GM18868 (cell line): ENCODE results near the gene RANBP17.

ENCODE experiments used
- ATAC-seq: cut with Tn5 transposase; IDR thresholded peaks from one replicate; pipeline ENCODE4 v1.9.1; 2021; ENCODE audit warnings: mild to moderate bottlenecking, moderate library complexity; ENCODE audit not compliant: unreplicated experiment

The RANBP17 gene

DNA sequence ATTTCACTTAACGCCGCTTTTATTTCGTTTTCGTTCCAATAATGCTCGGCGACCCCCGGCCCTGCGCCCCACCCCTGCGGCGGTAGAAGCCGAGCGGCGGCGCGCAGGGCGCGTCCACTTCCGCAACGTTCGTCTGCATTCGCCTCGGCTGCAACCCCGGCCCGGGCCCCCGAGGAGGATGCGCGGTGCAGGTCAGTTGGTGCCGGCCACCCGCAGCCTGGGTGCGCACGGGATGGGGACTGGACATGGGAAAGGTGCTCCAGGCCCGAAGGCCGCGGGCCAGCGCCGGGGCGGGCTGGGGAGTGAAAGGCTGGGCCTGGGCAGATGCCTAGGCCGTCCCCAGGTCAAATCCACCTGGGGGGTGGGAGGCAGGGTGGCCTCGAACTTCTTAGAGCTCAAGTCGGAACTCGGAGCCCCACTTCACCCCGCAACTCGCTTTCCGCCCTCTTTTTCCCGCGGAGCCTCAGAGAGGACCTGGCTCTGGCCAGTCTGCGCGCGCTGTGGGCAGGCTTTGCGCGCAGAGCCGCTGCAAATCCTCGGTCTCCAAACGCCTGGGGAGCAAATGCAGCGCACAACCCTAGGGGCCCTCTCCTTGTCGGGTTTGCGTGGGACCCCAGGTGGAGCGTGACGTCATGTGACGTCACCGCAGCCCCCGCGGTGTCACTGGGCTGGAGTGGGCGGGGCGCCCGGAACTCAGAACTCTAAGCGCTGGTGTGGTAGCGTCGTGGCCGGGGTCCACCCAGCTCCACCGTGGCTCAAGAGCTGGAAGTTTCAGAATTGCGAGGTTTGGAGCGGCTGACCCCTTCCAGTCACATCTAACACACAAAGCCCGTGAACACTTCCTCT is 450.5 kb downstream of the RANBP17 start:
- ATAC-seq: no peak

DNA sequence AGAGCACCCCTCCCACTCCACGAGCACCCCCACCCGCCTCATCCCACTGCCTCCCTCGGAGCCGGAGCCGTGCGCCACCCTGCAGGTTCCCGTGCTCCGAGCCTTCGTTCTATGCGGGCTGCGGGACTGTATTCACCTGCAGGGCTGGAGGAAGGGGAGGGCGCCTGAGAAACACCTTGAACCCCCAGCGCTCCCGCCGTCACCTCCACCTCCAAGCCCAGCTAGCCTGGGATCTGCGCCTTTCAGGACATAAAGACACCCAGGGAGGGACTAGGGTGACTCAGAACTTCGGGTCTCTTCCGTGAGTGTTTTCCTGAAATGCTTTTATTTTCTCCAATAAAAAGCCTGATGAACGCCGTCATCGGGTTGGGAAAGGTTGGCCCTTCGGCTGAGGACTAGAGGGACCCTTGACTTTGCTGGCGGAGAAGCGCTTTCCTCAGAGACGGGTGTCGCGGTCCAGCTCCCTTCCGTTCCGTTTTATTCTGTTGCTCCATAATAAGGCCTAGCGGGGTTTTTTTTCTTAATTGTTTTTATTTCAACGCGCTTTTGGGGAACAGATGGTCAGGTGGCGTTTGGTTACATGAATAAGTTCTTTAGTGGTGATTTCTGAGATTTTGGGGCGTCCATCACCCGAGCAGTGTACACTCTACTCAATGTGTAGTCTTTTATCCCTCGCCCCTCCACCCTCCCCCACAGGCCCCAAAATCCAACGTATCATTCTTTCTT is 451.8 kb downstream of the RANBP17 start:
- no peak for ATAC-seq

DNA sequence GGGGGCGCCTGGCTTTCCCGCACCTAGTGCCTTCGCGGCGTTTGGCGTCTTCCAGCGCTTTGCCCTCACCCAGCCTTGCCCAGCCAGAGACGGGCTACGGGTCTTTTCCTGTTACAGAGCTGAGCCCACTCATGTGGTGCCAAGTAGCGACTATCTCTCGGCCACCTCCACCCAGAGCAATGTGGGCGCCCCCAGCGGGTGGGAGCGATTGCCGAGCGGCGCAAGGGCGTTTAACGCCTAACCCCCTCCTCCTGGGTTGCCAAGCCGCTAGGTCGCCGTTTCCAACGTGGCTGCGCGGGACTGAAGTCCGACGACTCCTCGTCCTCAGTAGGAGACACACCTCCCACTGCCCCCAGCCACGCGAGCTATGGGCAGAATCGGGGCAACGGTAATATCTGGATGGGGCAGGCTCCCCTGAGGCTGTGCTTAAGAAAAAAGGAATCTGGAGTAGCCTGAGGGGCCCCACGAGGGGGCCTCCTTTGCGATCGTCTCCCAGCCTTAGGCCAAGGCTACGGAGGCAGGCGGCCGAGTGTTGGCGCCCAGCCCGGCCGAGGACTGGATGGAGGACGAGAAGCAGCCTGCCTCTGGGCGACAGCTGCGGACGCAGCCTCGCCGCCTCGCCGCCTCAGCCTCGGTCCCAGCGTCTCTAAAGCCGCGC is 453.0 kb downstream of the RANBP17 start:
- no peak for ATAC-seq

DNA sequence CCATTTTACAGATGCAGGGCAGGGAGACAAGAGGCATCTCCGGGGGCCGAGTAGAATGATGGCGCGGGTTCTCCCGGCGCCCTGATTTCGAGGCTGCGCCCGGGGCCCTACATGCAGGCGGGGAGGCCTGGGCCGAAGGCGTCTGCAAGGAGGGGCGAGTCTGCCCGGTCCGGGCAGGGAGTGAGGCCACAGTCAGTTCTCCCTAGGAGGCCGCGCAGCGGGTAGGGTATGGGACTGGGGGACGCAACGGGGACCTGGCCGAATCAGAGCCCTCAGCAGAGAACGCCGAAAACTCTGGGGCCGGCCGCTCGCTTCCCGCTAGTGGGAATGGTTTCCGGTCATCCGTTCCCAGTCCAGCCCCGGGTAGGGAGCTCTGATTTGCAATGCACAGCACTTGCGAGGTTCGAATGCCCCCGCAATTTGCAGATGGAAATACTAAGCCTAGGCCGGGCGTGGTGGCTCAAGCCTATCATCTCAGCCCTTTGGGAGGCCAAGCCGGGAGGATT is 453.6 kb downstream of the RANBP17 start:
- no peak for ATAC-seq

DNA sequence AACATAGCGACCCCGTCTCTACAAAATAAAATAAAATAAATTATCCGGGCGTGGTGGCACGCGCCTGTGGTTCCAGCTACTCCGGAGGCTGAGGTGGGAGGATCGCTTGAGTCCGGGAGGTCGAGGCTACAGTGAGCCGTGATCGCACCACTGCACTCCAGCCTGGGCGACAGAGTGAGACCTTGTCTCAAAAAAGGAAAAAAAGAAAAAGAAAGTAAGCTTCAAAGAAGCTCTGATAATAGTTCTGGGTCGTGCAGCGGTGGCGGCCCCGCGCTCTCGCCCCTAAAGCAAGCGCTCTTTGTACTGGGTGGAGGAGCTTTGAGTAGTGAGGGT is 454.1 kb downstream of the RANBP17 start:
- no peak for ATAC-seq

DNA sequence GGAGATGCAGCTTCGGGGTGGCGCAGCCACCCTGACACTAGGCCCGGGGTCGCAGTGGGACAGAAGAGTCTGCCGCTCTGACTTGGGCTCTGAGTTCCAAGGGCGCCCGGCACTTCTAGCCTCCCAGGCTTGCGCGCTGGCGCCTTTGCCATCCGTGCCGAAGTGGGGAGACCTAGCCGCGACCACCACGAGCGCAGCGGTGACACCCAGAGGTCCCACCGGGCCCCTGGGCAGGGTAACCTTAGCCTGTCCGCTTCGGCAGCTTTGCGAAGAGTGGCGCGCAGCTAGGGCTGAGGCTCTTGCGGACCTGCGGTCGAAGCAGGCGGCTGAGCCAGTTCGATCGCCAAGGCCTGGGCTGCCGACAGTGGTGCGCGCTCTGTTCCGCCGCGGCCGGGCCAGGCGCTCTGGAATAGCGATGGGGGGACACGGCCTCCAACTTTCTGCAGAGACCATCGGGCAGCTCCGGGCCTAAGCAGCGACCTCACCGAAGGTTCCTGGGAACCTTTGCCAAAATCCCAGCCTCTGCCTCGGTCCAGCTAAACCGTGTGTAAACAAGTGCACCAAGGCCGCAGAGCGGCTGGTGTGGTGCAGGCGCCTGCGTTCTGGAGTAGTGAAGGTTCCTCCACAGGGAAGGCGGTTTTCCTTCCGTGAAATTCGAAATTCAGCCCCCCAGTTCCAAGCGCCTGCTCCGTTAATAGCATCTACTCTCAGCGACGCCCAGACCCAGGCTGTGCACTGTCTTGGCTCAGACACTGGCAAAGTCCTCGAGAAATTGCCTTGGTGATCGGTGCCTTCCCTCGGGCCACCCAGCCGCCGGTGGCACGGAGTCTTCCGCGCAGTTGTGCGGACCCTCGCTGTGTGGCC is 454.7 kb downstream of the RANBP17 start:
- no peak for ATAC-seq

DNA sequence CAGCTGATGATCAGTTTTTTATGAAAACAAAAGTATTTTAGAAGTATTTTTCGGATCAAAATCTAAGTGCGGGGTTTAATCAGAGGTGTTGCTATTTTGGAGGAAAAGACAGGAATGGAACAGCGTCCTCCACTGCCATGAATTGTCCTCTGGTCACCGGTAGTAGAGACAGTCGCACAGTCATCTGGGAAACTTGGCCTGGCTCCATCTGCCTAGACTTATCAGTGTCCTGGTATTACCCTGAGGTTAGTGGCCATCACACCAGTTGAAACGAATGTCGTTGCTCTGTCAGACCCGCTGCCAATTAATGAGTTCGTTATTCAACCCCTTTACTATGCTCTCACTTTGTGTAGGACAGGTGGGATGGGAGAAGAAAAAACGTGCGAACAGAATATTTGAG is 455.4 kb downstream of the RANBP17 start:
- ATAC-seq: no peak

DNA sequence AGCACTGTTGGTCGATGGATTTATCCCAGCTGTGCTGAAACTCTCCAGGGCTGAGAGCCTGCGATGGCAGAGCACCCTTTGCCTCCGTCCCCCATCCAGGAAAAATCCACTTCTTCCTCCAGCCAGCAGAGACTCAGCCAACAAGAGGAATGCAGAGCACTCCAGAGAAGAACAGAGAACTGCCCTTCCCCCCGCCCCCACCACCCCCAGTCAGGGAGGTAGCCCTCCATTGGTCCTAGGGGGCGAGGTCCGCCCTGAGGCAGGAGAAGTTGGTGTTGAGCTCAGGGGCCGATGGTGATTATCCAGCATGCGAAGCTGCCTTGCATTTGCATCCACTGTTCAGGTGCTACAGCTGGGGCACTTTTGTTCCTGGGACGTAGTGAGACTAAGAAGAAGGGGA is 456.2 kb downstream of the RANBP17 start:
- ATAC-seq: no peak

DNA sequence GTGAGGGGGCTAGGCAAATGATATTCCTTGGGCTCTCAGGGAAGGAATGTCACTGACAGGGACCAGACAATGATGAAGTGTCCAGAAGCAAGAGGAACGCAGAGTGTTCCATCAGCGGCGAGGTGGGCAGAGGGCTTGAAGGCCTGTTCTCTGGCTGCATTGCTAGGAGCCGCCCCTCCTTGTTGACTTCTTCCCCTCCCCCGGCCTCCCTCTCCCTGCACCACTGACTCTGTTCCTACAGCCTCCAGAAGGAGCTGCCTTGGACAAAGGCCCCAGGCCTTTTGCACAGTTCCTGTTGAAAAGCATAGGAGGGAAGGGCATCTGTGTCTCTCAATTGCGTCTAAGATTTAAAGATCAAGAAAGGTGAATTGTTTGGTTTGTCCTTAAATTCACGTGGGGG is 459.6 kb downstream of the RANBP17 start:
- no peak for ATAC-seq

DNA sequence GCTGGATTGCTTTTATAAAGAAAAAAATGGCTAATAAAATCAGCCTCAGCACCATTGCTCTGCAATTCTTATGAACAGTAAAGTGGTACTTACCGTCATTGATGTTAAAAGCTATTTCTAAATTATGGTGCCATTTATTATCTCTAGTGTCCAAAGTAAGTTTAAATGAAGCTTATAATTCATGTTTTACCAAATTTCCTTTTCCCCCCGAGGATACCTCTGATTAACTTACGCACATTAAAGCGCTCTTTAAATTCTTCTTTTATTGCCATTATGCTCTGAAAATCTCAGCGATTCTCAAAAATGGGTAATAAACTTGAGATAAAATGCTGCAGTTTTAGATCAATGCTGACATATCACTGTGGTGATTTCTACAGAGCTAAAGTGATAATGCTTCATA is 460.7 kb downstream of the RANBP17 start:
- no peak for ATAC-seq

DNA sequence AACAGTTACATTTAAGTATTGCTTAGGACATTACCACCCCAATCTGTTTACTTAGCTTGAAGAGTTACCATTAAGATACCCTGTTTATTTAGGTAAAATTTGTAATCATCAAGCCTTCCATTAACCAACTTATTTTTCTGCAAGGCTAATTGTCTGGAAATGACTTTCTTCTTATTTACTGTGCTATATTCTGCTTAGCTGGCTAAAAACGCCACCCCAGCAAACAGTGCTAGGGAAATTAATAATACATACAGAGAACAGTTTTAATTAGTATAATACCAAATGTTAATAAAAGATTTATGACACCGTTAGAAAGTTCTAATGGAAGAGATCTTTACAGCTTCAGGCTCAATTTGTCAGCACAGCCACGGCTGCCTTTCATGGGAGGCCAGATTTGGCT is 461.2 kb downstream of the RANBP17 start:
- no peak for ATAC-seq

DNA sequence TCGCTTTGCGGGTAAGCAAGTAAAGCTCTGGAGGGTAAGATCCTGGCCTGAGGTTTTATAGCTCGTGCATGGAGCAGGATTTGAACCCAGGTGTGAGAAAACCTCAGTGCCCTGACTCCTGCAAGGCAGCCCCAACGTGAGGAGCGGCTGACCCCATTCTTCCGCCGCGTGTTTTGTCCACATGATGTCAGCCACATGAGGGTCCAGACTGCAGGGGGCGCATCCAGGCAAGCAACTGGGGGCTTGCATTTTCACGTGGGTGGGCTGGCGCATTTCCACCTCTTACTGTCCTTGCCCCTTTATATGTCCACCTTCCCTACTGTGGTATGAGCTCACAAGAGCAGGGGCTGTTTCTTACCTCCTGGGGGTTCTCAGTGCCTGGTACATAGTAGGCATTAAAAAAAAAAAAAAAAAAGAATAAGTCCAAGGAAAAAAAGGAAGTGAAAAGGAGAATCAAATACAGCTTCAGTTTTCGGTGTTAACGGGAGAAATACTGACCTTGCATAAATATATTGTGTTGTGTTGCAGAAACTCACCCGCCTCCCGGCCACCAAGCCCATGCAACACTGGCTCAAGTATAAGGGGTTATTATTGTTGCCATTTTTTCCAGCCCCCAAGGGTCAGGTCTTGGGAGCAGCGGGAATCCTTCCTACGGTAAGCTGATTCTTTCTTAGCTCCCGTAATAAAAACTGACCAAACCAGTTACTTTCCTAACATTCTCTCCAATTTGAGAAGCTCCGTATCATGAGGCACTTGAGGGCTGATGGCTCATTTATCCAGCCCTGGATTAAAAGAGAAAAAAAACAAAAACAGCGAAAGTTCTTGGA is 462.2 kb downstream of the RANBP17 start:
- ATAC-seq: no peak

DNA sequence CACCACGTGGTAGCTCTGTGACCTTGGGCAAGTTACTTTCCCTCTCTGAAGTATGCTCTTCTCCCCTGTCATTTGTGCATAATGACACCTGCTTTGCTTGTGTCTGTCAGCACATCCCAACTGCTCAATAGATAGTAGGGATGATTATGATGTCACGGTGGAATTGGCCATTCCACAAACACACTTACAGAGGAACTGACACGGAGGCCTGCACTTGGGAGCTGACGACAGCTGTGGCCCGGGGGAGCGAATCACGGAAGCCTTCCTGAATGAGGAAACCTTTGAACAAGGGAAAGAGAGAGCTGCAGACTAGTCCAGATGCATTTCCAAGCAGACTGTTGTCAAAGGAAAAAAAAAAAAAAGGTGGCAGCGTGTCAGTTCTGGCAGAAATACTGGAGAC is 468.2 kb downstream of the RANBP17 start:
- no peak for ATAC-seq

DNA sequence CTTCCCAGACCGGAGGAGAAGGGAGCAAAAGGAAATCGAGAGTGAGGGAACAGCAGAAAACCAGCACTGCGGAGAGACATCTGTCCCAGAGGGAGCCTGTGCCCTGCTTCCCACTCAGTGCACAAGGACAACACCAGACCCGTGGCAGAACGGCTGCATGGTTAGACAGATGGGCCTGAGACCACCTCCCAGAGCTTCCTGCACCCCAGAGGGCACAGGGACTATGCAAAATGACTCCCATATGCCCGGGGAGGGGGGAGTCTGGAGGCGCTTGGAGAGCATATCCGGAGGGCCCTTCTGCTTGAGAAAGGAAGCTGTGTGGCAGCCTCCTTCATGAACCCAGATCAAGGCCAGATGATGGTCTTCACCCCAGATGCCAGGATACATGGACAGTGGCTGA is 473.8 kb downstream of the RANBP17 start:
- ATAC-seq: no peak

DNA sequence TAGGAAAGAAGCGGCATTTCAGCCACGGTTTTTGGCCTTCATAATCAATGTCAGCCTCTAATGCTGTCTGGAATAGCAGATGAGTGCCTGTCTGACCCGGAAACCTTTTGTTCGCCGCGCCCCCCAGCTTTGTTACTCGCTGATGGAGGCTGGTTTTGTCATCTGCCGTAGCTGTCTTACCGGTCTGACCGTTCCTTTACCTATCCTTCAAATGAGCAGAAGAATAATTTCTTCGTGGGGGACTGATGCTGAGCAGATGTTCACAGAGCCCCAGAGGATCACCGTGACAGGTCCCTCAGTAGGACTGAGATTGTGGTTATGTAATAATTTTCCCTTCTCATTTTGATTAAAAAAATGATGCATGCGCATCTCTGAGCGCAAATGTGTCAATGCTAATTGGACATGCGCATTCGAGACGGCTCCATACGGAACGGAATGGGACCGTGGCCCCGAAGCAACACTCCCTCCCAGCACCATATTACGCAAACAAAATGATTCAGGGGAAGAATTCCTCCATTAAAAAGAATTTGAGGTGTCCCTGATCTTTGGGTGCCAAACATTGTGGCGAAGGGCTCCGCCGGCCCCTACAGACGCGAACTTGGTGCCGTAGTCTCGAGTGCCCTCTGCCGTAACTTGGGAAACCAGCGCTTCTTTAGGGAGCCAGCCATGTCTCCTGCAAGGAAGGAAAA is 474.8 kb downstream of the RANBP17 start:
- no peak for ATAC-seq

DNA sequence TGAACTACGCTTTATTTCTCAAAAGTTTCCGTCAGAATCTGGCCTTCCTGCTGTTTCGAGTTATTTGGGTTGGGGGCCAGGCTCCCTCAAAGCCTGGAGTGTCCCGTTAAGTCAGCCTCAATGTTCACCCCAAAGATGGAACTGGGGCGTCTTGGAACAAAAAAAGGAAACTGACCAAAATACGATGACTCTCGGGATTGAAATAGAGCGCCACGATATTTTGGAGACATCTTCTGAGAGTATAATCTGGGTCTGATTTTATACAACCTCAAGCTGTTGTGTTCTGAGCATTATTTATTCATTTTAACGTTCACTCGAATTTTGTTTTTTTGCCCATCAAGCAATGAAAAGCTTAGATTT is 475.4 kb downstream of the RANBP17 start:
- ATAC-seq: no peak

DNA sequence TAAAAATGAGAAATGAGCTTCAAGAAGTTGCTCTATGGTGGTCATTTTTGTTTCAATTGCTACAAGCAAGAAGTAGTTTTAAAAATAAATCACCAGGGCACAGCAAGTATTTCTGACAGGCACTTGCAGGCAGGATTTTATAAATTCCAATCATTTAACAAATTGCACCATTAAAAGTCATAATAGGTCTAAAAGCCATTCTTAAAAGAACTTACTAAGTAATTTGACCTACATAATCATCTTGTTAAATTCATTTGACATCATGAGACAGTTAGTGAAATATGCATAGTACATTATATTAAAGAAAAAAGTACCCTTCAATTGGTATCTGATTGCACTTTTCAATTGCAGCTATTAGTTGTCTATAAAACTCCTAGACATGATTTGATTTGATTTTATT is 478.2 kb downstream of the RANBP17 start:
- ATAC-seq: no peak

DNA sequence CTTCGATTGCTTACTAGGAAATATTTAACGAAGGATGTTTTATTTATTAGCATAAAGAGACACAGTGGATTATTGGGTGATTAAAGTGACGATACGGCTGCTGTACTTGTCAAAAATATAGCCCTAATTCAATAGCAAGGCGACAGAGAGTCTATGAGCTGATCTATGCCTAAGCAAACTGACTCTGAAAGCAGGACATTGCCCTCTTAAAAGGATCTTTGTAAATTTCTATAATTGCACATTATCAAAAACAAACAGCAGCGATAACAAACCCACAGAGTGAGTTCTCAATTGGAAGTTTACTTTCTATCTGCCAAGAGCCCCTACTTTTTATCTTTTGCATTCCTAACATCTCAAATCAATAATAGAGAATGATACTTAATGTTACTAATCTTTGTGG is 478.7 kb downstream of the RANBP17 start:
- no peak for ATAC-seq

DNA sequence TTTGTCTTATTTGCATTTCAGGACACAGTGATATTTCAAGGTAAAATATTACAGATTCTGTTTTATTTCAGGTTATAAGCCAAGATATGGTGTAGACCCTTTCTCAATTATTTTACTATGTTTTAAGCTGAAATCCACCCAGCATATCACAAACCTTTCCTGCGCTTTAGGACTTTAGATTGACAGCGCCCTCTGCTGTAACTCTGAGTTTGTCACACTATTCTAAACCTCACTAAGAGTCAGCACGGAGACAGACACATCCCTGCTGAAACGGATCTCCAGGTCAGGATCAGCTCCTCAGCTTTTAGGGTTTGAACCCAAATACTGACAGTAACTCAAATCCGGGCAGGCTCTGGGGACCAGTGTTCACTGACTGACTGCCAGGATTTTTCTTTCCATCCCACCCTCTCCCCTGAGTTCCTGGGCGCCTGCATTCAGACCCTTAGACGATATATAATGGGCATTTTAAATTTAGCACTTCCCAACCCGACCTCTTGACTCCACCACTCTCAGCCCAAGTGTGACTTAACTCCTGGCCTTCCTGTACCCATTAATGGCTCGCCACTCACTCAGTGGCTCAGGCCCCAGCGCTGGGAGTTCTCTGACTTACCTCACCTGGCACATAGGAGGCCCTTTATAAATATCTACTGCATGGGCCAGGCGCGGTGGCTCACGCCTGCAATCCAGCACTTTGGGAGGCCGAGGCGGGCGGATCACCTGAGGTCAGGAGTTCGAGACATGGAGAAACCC is 480.7 kb downstream of the RANBP17 start:
- peak; percentile 79 for ATAC-seq
